Measurements from ENCODE around the gene TRAPPC10.

DNA sequence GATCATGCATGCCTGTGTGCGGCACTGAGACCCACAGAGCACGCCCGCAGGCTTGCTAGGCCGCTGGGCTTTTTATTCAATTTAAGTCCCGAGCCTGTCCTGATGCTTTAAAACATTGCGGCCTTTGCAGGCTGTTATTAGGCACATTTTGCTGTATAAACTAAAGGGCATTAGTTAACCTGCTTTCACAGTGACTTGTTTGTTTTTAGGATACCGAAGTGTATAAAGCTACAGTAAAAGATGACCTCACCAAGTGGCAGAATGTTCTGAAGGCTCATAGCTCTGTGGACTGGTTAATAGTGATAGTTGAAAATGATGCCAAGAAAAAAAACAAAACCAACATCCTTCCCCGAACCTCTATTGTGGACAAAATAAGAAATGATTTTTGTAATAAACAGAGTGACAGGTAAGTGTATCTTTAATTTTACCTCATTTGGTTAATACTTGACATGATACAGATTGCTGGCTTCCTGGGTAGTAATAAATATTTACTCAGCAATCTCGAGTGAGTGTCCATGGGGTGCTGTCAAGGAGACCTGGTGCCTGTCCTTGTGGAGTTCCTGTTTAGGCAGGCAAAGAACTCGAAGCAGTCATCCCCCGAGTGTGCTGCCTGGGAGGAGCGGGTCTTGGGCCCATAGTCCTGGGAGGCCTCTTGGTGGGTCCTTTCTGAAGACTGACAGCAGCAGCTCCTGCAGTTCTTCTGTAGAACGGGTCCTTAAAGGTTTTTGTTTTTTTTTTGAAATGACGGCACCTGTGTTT, 40.1 kb downstream of the TRAPPC10 start:
- TF ChIP-seq, protein P1, sequence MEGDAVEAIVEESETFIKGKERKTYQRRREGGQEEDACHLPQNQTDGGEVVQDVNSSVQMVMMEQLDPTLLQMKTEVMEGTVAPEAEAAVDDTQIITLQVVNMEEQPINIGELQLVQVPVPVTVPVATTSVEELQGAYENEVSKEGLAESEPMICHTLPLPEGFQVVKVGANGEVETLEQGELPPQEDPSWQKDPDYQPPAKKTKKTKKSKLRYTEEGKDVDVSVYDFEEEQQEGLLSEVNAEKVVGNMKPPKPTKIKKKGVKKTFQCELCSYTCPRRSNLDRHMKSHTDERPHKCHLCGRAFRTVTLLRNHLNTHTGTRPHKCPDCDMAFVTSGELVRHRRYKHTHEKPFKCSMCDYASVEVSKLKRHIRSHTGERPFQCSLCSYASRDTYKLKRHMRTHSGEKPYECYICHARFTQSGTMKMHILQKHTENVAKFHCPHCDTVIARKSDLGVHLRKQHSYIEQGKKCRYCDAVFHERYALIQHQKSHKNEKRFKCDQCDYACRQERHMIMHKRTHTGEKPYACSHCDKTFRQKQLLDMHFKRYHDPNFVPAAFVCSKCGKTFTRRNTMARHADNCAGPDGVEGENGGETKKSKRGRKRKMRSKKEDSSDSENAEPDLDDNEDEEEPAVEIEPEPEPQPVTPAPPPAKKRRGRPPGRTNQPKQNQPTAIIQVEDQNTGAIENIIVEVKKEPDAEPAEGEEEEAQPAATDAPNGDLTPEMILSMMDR (IDR thresholded peaks at IDR 0.05; ENCODE audit: poor library complexity): no peak
- TF ChIP-seq EZH2phosphoT487 (IDR thresholded peaks at IDR 0.05; ENCODE audit: low read depth, severe bottlenecking, unreplicated experiment): no peak
- no peak for TF ChIP-seq EZH2 (IDR thresholded peaks at IDR 0.05; ENCODE audit: borderline replicate concordance)

Measured in hepatocyte (in vitro differentiated cells).